GM21576 (cell line): Measurements from ENCODE around the gene AUTS2.

Source experiments
- ATAC-seq: cut with Tn5 transposase; IDR thresholded peaks from one replicate; pipeline ENCODE4 v1.9.1; 2021; ENCODE audit warnings: mild to moderate bottlenecking, moderate library complexity; ENCODE audit not compliant: unreplicated experiment

AUTS2 gene

DNA sequence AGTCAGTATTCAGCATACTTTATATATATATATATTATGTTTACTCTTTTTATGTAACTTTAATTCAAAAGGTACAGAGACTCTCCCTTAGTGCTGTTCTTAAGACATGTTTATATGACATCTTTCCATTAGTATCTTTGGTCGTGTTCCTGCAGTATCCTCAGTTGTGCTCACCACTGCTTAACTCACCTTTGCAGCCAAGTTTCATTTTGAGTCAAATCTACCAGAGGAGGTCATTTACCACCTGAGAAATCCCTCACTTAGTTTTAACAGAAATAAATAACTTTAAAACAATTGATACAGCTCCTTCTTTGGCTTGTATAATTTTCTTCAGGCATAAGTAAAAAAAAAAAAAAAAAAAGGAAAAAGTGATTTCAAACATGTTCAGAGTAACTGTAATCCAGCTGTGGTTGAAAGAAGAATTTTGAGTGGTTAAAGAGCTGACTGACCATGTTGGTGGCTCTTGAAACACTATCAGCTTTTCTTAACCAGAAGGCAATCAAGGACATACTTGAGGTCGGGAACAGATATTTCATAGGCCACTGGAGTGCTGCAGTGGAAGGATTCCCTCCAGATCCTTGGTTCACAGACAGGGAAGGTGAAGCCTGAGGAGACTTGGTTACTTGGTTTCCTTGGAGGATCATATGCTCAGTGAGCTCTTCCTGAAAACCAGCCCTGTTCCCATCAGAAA, 116.8 kb downstream of the AUTS2 start:
- ATAC-seq, result no peak

DNA sequence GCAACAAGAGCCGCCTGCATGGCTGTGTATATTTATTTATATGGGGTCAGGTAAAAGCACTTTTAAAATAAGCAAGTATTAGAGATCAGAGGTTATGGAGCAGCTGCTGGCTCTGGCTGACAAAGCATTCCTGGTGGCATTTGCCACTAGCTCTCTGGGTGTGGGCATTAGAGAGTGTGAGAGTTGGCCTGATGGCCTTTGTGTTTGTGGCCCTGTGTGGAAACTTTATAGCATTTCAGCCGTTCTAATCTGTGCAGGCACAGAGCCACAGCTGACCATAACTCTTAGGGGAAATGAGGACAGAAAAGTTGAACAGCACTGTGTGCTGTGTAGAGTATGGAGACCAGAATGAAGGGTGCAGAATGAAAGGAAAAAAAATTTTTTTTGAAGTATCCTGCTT, 118.9 kb downstream of the AUTS2 start:
- ATAC-seq, result no peak

DNA sequence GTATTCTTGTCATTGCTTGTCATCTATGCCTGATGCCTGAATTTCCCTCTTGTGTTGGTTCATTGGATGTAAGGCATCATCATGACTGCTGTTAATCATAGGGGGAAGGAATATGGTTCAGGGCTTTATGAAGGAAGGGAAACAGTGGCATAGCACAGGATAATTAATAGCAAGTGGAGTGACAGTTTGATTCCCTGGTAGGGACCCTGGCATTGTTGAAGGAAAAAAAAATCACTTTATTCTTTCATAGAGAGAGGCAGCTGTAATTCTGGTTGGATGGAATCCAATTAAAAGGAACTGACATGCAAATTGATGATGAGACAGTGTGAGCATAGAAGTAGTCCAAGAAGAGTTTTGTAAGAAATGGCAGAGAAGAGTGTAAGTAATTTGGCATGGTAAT, 121.4 kb downstream of the AUTS2 start:
- no peak for ATAC-seq

DNA sequence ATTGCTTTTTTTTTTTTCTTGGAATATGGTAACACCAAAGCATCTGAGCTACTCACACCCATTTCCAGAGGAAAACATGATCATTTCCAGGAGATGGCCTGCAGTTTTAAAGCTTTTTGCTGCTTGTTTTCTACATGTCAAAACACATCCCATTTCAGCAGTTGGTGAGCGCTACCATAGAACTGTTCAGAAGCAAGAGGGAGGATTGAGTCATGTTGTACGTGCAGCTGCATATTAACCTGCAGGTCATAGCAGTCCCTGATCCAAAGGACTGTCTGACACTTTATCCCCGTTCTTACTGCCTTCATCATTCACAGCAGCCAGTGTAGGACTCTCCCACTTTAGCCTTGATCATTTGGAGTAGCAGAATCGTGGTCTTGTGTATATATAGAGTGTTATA, 124.6 kb downstream of the AUTS2 start:
- no peak for ATAC-seq

DNA sequence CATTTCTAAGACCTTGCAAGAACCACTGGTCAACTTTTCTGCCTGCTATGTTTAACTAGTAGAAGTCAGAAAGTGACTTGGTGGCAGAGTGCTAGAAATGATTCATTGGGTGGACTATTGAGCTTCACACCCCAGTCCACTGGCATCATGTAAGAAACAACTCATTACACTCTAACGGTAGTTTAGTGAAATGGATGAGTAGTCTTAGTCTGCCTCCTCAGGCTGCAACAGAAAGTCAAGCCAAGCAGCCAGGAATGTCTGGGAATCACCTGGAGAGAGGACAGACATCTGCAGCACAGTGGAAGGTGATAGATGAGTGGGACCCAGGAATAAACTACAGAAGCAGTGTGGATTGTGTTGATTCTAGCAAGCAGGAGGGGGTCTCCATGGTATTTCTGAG, 125.4 kb downstream of the AUTS2 start:
- ATAC-seq, result no peak

DNA sequence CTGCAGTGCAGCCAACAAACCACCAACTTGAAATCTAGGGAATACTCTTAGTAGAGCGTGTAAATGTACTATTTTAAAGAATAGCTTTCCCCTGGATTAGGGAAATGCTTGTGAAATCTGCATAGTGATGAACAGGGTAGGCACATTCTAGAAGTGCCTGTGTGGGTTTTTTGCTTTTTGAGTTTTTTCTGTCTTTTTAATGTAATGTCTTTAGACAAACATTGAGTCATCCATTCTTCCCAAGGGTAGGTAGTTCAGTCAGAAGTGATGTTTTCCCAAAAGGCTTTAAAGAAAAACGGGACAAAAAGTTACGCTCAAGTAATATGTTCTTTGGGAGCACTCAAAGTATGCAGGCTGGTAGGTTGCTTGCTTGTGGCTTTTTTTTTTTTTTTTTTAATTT, 130.0 kb downstream of the AUTS2 start:
- no peak for ATAC-seq

DNA sequence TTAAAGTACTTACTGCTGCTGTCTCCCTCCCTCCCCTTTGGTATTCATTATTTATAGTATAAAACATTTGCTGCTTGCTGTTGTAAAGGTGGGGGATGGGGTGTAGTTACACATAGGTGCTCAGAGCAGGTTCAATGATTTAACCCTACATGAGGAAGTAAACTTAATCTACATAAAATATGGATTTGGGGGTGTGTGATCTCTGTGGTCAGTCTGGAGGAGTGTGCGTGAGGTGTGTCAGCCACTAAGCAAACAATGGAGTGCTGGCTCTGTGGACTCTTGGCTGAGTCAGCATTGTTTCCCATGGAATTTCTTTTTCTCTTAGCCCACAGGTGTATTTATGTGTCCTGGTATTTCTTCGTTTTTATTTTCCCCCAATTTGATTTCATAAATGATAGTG, 133.9 kb downstream of the AUTS2 start:
- no peak for ATAC-seq

DNA sequence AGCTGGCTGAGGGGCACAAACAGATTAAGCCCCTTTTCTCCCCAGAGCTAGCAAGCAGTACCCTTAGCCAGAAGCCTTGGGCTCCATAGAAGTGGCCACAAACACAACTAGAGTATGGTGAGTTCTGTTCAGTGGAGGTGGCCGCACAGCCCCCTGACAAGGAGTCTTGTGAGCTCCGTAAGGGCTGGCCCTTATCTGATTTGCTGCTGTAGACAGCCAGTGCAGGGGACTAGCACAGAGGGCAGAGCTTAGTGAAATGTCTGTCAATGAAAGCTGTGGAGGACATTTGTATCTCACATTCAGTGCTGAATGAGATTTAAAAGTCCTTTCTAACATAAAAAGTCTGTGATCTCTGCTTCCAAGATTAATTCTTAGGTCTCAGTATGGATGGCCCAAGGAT, 137.3 kb downstream of the AUTS2 start:
- no peak for ATAC-seq

DNA sequence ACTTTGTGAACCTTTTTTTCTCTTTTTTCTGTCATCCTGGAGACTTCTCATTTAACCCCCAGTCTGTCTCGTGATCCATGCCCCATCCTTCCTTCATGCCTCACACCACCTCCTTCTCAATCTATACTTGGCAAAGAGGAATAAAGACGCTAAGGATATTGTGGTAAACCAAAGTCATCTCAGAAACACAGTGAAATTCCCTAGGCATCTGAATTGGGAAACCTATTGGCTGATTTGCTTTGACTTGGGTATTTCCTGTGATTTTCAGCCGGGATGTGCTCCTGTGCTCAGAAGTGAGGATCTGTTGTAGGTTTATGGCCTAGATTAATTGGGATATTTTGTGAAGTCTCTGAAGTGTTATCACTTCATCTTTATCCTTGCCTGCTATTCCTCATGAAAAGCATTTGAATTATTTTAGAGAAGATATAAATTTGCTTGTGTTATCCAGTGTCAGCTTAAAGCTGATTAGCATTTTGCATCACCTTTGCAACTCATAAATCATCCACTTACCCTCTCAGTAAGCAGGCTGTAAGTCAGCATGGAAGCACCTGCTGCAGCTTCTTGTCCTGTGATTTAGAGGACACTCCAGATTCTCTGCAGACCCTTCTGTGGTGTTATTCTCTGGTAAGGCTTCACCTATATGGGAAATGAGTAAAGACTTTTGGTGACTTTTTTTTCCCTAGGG, 138.0 kb downstream of the AUTS2 start:
- ATAC-seq, result no peak

DNA sequence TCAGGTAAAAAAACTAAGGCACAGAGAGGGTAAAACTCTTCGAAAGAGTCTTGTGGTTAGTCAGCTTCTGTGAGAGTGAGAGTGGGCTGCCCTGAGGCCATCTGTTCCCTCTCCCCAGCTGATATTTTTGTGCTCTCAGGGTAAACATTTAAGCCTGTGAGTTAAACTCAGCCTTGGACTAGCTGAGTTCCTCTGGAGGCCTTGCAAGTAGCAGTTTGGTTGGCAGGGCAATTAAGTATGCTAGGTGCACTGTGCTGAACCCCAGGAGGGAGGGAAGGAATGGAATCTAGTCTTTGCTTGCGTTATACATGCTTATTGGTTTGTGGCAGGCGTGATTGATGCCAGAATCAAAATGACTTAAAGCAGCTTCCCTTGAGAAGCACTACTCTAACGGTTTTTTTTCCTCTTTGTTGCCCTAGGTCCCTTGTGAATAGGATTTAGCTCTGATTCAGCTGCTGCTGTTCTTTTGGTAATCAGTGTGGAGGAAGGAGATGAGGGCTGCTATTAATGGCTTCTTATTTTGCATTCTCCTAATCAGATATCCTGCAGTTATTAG, 140.2 kb downstream of the AUTS2 start:
- ATAC-seq, result peak; percentile 59

DNA sequence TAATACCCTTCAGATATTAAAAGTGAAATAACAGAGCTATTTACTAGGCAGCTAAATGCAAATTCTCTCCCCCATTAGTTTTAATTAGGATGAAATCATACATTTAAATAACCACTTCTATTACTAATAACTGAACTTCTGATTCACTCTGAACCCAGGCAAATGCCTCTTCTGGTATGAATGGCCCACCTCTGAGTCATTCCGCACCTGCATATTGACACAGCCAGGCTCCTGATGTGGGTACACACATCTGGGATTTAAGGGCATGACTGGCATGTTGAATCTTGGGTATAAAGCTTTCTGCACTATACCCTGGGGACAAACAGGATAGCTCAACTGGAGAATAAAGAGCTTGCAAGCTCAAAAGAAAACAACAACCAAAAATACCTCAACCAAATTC, 140.9 kb downstream of the AUTS2 start:
- ATAC-seq, result peak; percentile 54

DNA sequence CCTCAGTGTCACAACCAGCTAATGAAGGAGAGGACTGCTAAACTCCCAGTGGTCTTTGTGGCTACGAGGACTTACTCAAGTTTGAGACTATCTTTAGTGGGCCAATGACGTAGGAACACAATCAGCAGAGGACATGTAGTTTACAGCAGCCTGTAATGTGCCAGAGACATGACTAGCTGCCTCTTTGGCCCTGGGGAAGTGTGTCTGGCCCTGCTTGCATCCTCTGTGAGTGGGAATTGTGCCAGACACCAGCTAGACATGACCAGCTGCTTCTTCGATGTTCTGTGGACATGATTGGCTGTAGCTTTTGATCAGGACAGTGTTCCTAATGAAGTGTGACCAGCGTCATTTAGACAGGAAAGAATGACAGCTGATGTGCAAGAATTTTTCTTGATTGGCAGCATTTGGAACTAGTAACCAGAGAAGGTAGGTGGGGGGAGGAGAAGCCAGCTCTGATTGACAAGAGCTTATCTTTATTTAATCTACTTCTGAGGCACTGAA, 141.7 kb downstream of the AUTS2 start:
- ATAC-seq, result peak; percentile 53

DNA sequence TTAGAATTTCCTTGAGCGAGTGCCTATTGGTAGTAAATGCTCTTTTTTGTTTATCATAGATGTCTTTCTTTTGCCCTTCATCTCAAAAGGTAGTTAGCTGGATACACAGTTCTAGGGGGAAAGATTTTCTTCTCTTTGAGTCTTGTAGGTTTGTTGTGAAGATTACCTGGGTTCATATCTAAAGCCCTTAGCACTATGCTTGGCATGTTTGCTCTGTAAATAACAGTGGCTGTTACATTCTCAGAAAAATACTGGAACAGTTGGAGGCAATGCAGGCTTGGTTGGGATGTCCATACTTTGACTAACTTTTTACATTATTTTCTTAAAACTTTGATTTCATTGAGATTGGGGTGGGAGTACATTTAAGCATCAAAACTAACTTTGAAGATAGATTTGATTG, 144.0 kb downstream of the AUTS2 start:
- ATAC-seq, result no peak

DNA sequence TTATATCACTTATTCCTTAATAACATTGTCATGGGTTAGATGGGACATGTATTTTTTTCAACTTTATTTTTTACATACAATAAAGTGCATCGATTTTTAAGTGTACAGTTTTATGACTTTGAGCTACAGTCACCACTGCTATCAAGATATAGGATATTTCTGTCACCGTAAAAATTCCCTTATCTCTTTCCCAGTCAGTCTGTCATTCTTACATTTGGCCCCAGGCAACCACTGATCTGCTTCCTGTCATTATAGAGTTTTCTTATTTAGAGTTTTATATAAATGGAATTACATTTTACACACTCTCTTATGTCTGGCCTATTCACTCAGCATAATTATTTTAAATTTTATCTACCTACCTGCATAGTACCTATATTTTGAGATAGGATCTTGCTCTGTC, 145.2 kb downstream of the AUTS2 start:
- no peak for ATAC-seq

DNA sequence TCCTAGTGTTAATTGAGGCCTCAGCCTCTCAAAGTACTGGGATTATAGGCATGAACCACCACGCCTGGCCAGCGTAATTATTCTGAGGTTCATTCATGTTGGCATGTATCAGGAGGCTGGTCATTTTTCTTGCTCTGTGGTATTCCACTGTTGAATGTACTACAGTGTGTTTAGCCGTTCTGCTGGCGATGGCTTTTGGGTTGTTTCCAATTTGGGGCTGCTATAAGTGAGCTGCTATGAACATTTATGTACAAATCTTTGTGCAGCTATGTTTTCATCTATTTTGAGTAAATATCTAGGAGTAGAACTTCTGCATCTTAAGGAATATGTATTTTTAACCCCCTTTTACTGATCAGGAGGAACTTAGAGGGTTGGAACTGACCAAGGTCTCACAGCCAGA, 145.8 kb downstream of the AUTS2 start:
- ATAC-seq, result no peak

DNA sequence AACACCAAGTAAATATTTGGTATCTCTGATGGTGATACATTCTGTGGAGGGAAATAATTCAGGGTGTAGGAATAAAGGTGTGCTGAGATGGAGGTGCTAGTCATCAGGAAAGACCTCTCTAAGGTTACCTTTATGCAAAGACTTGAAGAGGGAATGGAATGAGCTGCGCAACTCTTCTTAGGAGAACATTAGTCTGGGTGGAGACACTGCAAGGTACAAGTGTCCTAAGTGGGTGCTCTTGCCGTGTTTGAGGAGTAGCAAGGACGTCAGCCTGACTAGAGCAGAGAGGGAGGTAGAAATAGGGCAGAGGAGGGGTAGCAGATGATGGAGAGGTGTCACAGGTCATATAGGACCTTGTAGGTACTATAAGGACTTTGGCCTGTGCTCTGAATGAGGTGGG, 148.1 kb downstream of the AUTS2 start:
- ATAC-seq, result no peak

DNA sequence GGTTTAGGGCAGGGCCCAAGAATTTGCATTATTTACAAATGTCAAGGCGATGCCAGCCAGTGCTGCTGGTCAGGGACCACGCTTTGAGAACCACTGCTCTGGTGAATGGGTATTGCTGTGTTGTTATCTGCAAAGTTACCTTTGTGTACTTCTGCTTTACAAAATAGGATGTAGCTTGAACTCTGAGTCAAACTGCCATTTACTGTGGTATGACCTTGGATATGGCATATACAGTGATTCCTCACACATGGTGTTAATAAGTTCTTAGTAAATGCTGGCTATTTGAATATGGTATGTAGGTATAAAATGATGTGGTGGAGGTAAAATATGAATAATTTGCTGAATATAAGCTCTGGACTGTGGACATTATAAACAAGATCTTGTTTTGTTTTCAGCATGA, 148.9 kb downstream of the AUTS2 start:
- ATAC-seq, result no peak

DNA sequence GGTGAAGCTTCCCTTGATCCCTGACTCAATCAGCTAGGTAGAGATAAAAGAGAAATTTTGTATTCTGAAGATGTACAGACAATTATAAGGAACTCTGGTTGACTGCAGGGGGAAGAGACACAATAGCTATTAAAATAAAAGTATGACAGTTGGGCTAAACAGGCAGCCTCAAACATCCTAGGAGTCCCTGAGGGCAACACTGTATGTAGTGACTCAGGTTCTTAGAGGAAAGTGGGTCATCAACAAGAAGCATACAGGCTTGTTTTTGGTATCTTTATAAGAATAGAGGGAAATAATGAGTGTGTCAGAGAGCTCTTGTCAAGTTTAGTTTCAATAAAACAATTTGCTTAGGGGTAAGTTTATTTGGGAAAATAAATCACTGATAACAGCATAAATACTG, 150.3 kb downstream of the AUTS2 start:
- no peak for ATAC-seq

DNA sequence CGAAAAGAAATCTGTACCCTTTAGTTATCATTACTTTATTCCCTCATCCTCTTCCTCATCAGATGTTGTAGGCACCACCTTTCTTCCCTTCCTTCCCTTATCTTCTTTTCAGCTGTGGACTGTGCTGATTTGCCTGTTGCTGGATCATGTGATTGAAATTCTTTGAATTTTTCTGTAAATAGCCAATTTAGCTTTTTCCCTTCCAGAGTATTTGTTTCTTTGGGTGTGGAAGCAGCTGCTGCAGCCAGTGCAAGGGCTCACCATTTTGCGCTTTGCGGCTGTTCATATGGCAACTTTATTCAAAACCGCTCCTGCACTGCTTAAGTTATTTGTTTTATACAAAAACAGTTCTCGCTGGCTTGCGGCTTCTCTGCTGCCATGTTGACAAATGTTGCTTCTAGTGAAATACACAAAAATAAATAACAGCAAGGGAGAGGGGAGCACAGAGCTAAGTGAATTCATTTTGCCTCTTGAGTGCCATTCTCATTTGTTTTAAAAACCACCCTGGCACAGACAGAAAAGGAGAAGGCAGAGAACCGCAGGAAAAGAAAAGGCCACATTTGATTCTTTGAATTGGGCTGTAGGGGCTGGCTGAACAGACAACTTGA, 151.2 kb downstream of the AUTS2 start:
- ATAC-seq, result no peak

DNA sequence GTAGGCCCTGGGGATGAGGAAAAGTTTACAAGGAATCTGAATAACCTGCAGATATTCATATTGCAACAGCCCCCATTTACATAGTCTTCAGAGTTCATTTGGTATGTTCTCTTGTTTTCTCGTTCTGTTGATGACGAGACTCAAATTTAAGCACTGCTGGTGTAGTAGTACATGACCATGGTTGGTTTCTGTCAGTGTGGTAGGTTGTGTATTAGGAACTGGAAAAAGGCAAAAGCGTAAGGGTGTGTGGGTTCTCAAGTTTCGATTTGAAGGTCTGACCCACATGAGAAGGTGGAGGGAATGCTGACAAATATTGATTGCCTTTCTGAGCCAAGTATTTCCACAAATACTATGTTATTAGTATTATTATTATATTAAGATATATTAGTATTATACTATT, 151.7 kb downstream of the AUTS2 start:
- no peak for ATAC-seq

DNA sequence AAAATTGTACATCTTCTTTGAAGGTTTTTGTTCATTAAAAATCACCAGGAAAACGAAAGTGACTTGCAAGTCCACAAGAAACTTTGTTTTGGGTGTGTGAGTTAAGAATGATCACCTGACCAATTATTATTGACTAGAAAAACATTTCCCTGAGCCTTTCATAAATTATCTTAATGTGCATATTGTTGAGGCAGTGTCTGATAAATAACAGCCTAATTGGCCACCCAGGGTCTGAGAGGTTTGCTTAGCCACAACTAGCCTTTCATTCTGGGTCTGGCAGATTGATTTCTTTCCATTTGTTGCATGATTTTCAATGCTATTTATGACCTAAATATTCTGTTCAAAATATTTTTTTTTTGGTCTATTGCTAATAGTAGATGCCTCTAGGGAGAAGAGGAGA, 152.8 kb downstream of the AUTS2 start:
- no peak for ATAC-seq

DNA sequence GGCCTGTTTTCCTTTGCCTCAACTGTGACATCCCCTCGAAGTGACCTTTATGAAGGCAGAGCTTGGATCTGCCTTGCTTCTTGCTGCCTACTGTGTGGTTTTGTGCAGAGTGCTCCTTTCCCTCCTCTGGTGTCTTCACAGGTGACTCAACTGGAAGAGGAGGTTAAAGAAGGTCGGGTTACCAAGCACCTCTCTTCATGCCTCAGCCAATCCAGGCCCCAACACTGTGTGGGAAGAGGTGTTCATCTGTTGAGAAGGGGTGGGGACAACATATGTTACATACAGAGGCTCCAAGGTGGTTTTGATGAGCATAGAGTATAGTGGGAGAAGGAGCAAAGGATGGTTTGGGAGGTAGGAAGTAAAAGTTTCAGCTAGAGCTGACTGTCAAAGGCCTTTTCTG, 155.7 kb downstream of the AUTS2 start:
- no peak for ATAC-seq
